Ascending aorta (tissue), 2 donors: ENCODE results near the gene GAS5. TPM values are rescaled to one million over a fixed set of nuclear protein-coding genes. Genes with fewer than 3 reads are reported as not detected.
"Not testable (repeated sequence)": the region's sequence is repeated elsewhere in the genome, so short reads cannot be mapped to it uniquely, and the experiment has no call there.

Source experiments
- DNase-seq, 2 donors: peaks; one replicate each; pipeline ENCODE4 v3.0.0-alpha.2; 2019; ENCODE audit warnings: low spot score in 2 of 2
- H3K27ac ChIP-seq, 2 donors: fragments of 200-600 bp; sonication (generic); one replicate each; pipeline ENCODE4 v1.5.1; 2016 to 2017; ENCODE audit warnings: mild to moderate bottlenecking in 1 of 2
- H3K27me3 ChIP-seq: fragments of 200-600 bp; sonication (generic); one replicate; pipeline ENCODE4 v1.5.1; 2017
- H3K36me3 ChIP-seq, 2 donors: fragments of 200-600 bp; sonication (generic); one replicate each; pipeline ENCODE4 v1.5.1; 2016
- H3K4me1 ChIP-seq, 2 donors: fragments of 200-600 bp; sonication (generic); one replicate each; pipeline ENCODE4 v1.5.1; 2016 to 2017; ENCODE audit warnings: mild to moderate bottlenecking in 1 of 2
- H3K4me3 ChIP-seq, 2 donors: fragments of 200-600 bp; sonication (generic); one replicate each; pipeline ENCODE4 v1.5.1; 2016 to 2017; ENCODE audit warnings: mild to moderate bottlenecking in 1 of 2
- H3K9me3 ChIP-seq, 2 donors: fragments of 200-600 bp; sonication (generic); one replicate each; pipeline ENCODE4 v1.5.1; 2016
- intact Hi-C: fragments of 100-400 bp; cut with DNase I; formaldehyde crosslinking; loops from one replicate; pipeline ENCODE4 v1.15.1; 2023
- total RNA-seq: library from RNA; depleted of rRNA; stranded (reverse); fragments of >200 nt; gene quantifications from one replicate; pipeline ENCODE4 v1.1.0, GENCODE V29; 2016
- TF ChIP-seq, protein P1 (sequence below), 3 experiments: fragments of 200-600 bp in 2 of 3; fragments of 450-650 bp in 1 of 3; sonication (generic) in 2 of 3; IDR thresholded peaks; one replicate each; pipeline ENCODE4 v1.5.1; 2016 to 2019; ENCODE audit warnings: antibody characterized with exemption in 3 of 3, mild to moderate bottlenecking in 1 of 3, moderate library complexity in 1 of 3

The GAS5 gene
- total RNA-seq, 1 donor from 2014 or later: 149 TPM

DNA sequence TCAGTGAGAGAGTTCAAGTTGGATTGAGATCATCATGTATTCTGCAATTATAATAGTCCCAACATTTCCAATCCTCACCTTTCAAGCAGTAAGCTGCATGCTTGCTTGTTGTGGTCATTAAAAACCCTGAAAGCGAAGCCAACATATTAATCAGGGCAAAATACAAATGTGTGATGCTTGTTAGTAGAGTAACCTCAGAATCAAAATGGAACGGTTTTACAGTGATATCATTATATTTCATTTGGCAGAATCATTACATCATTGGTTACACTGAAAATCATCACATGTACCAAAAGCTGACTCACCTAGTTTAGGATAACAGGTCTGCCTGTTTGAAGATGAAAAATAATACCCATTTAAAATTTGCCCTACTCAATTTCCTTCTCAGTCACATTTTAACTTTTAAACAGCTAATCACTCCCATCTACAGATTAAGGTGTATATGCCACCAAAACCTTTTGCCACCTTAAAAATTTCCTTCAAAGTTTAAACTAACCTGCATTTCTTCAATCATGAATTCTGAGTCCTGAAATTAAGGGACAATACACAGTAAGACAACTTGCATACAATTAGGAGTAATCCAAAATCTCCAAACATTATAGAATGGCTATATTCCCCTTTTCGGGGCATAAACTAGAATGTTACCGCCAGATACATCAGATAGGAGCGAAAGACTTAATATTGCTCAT, 3.5 kb downstream of the GAS5 start:
- Histone ChIP-seq H3K27ac (no peak overlapping the region), H3K9me3 (no peaks in the 10 kb centered on the region), H3K36me3 (peaks cover 39 to 63% of the 10 kb centered on the region in 2 donors), H3K4me3 (no peak overlapping the region), H3K27me3 (no peaks in the 10 kb centered on the region), H3K4me1 (peaks cover 0 to 10% of the 10 kb centered on the region in 2 donors)
- TF ChIP-seq, protein P1, sequence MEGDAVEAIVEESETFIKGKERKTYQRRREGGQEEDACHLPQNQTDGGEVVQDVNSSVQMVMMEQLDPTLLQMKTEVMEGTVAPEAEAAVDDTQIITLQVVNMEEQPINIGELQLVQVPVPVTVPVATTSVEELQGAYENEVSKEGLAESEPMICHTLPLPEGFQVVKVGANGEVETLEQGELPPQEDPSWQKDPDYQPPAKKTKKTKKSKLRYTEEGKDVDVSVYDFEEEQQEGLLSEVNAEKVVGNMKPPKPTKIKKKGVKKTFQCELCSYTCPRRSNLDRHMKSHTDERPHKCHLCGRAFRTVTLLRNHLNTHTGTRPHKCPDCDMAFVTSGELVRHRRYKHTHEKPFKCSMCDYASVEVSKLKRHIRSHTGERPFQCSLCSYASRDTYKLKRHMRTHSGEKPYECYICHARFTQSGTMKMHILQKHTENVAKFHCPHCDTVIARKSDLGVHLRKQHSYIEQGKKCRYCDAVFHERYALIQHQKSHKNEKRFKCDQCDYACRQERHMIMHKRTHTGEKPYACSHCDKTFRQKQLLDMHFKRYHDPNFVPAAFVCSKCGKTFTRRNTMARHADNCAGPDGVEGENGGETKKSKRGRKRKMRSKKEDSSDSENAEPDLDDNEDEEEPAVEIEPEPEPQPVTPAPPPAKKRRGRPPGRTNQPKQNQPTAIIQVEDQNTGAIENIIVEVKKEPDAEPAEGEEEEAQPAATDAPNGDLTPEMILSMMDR (IDR thresholded peaks at IDR 0.05): no peak
- intact Hi-C loops: loop anchor here (10.0 kb wide), 1 partner anchor 1160 kb away; the partner anchor contains the start of gene MRPS14
- DNase-seq: no peak

DNA sequence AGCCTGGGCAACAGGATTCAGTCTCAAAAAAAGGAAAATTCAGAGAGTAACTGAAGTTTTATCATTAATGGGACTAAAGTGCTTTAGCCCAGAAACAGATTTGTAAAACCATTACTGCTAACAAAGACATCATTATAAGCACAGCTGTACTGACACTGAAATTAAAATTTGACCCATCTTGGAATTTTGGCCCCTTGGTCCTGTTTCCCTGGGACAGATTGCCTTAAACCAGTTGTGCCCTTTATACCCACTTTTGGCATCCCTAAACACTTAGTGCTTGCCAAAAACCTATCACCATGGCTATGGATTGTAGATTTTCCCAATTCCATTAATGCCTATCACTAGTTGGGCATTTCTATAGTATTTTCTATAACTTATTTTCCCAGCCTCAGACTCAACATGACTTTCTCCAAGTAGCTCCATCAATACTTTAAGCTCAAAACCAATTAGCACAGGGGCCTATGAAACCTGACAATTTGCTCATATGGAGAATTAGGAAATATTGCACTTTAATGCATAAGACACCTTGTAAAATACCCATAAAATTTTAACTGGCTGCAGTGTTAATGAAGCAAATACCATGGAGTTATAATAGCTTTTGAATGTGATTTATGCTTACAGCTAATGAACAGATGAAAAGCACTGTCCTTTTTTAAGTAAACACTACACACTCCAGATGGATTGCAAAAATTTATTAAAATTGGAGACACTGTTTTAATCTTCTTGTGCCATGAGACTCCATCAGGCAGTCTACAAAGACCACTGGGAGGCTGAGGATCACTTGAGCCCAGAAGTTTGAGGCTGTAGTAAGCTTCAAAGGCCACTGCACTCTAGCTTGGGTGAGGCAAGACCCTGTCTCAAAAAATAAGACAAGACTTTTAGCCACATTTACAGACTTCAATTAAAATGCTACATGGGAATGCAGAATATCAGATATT, 4.3 kb downstream of the GAS5 start:
- H3K27me3 ChIP-seq: no peaks in the 10 kb centered on the region
- TF ChIP-seq, protein P1 (IDR thresholded peaks at IDR 0.05): no peak
- intact Hi-C loops: loop anchor here (10.0 kb wide), 1 partner anchor 1161 kb away; the partner anchor contains the start of gene MRPS14
- no peaks in the 10 kb centered on the region for H3K9me3 ChIP-seq
- H3K4me3 ChIP-seq: no peak overlapping the region
- peaks cover 0 to 10% of the 10 kb centered on the region in 2 donors for H3K4me1 ChIP-seq
- H3K36me3 ChIP-seq: peaks cover 42 to 69% of the 10 kb centered on the region in 2 donors
- DNase-seq: no peak
- H3K27ac ChIP-seq: no peak overlapping the region

DNA sequence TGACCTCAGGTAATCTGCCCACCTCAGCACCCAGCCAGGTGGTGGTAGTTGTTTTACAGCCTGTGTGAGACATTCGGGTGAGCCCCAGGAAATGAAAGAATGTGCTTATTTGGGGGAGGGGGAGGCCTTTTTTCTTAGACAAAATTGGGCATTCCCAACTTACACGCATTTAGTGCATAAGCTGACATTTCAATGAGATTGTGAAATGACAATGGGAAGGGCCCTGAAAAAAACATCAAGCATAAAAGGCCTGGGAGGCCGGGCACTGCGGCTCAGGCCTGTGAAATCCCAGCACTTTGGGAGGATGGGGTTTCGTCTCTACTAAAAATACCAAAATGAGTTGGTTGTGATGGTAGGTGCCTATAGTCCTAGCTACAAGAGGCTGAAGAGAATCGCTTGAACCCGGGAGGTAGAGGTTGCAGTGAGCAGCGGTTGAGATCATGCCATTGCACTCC, 5.0 kb downstream of the GAS5 start:
- Histone ChIP-seq H3K36me3 (peaks cover 42 to 76% of the 10 kb centered on the region in 2 donors), H3K4me1 (peaks cover 0 to 10% of the 10 kb centered on the region in 2 donors), H3K4me3 (no peak overlapping the region), H3K27me3 (no peaks in the 10 kb centered on the region), H3K9me3 (no peaks in the 10 kb centered on the region), H3K27ac (no peak overlapping the region)
- intact Hi-C loops: loop anchor here (10.0 kb wide), 1 partner anchor 1162 kb away; the partner anchor contains the start of gene MRPS14
- TF ChIP-seq, protein P1 (IDR thresholded peaks at IDR 0.05): no peak
- DNase-seq: no peak

DNA sequence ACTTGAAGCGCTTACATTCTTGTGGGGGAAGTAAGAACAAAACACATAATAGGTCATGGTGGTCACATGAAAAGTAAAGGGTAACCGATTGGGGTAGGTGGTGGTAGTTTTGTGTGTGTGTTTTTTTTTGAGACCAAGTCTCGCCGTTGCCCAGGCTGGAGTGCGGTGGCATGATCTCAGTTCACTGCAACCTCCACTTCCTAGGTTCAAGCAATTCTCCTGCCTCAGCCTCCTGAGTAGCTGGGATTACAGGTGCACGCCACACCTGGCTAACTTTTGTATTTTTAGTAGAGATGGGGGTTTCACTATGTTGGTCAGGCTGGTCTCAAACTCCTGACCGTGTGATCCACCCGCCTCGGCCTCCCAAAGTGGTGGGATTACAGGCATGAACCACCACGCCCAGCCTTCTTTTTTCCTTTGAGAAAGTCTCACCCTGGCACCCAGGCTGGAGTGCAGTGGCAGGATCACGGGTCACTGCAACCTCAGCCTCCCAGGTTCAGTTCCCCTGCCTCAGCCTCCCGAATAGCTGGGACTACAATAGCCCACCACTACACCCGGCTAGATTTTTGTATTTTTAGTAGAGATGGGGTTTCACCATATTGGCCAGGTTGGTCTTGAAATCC, 5.5 kb downstream of the GAS5 start:
- H3K27me3 ChIP-seq, H3K27ac ChIP-seq, DNase-seq, H3K4me3 ChIP-seq, H3K4me1 ChIP-seq, H3K9me3 ChIP-seq: not testable (repeated sequence)
- intact Hi-C loops: loop anchor here (10.0 kb wide), 1 partner anchor 1163 kb away; the partner anchor contains the start of gene MRPS14
- peaks cover 42 to 82% of the 10 kb centered on the region in 2 donors for H3K36me3 ChIP-seq

GRCh38 chr1:173861731-173862145, 6.1 kb downstream of the GAS5 start:
- intact Hi-C loops: loop anchor here (10.0 kb wide), 1 partner anchor 1163 kb away; the partner anchor contains the start of gene MRPS14
- TF ChIP-seq, protein P1 (IDR thresholded peaks at IDR 0.05): no peak
- no peak overlapping the region for H3K27ac ChIP-seq
- no peaks in the 10 kb centered on the region for H3K9me3 ChIP-seq
- no peak for DNase-seq
- peaks cover 0 to 3% of the 10 kb centered on the region in 2 donors for H3K4me1 ChIP-seq
- no peak overlapping the region for H3K4me3 ChIP-seq
- no peaks in the 10 kb centered on the region for H3K27me3 ChIP-seq
- peaks cover 46 to 87% of the 10 kb centered on the region in 2 donors for H3K36me3 ChIP-seq
